Left ventricle myocardium inferior (tissue), 1 donor: ENCODE results near the gene ADAM15. TPM values are rescaled to one million over a fixed set of nuclear protein-coding genes. Genes with fewer than 3 reads are reported as not detected.

ENCODE experiments used
- DNase-seq: peaks from one replicate; pipeline ENCODE4 v3.0.0-alpha.2; 2020
- H3K27ac ChIP-seq: fragments of 200-600 bp; replicated peaks from 2 replicates; pipeline ENCODE4 v1.8.0; 2021
- H3K27me3 ChIP-seq: fragments of 200-600 bp; 2 replicates; pipeline ENCODE4 v1.8.0; 2021; ENCODE audit warnings: low read depth
- H3K36me3 ChIP-seq: fragments of 200-600 bp; 2 replicates; pipeline ENCODE4 v1.8.0; 2021
- H3K4me1 ChIP-seq: fragments of 200-600 bp; 2 replicates; pipeline ENCODE4 v1.8.0; 2021
- H3K4me3 ChIP-seq: fragments of 200-600 bp; 2 replicates; pipeline ENCODE4 v1.8.0; 2021; ENCODE audit warnings: mild to moderate bottlenecking, moderate library complexity
- H3K9me3 ChIP-seq: fragments of 200-600 bp; replicated peaks from 2 replicates; pipeline ENCODE4 v1.8.0; 2021
- intact Hi-C: fragments of 100-400 bp; cut with micrococcal nuclease; formaldehyde crosslinking; loops from one replicate; pipeline ENCODE4 v1.11.0; 2022
- total RNA-seq: library from RNA; stranded (reverse); fragmentation: NEBNext Ultra II Directional; extraction: Animal tissue kit (Norgen Biotek cat#: 25700); gene quantifications from one replicate; pipeline ENCODE4 v1.2.1, GENCODE V29; 2021
- TF ChIP-seq, protein P1 (sequence below): fragments of 200-600 bp; IDR thresholded peaks from 2 replicates; pipeline ENCODE4 v1.8.0; 2021; ENCODE audit warnings: antibody characterized with exemption, mild to moderate bottlenecking, borderline replicate concordance
- donor health status: DM: no; HTN: yes; CAD: no; lungs with severe emphysema.

The ADAM15 gene
- total RNA-seq, 1 donor from 2014 or later, result 82.1 TPM

DNA sequence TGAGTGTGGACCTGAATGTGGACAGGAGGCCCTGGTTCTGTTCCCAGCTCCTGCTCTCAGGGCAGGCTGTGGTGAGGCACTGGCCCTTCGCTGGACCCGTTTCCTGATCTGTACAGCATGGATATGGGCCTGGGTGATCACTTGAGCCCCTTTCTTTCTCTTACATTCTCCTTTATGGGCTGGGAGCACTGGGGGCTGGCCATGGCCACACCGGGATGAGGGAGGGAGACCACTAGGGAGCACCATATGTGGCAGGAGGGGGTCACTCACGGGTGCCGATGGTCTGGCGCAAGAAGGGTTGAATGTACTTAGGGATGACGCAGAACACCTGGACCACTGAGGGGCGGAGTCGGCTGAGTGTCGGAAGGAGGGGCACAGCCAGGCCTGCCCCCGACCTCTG, 20.2 kb upstream of the ADAM15 start:
- Histone ChIP-seq H3K27ac (no peak overlapping the region), H3K4me1 (no peaks in the 10 kb centered on the region), H3K4me3 (no peak overlapping the region), H3K9me3 (no peaks in the 10 kb centered on the region), H3K27me3 (no peaks in the 10 kb centered on the region), H3K36me3 (no peaks in the 10 kb centered on the region)
- intact Hi-C loops, result no loop called here
- TF ChIP-seq, protein P1, sequence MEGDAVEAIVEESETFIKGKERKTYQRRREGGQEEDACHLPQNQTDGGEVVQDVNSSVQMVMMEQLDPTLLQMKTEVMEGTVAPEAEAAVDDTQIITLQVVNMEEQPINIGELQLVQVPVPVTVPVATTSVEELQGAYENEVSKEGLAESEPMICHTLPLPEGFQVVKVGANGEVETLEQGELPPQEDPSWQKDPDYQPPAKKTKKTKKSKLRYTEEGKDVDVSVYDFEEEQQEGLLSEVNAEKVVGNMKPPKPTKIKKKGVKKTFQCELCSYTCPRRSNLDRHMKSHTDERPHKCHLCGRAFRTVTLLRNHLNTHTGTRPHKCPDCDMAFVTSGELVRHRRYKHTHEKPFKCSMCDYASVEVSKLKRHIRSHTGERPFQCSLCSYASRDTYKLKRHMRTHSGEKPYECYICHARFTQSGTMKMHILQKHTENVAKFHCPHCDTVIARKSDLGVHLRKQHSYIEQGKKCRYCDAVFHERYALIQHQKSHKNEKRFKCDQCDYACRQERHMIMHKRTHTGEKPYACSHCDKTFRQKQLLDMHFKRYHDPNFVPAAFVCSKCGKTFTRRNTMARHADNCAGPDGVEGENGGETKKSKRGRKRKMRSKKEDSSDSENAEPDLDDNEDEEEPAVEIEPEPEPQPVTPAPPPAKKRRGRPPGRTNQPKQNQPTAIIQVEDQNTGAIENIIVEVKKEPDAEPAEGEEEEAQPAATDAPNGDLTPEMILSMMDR, result no peak
- DNase-seq, result no peak

DNA sequence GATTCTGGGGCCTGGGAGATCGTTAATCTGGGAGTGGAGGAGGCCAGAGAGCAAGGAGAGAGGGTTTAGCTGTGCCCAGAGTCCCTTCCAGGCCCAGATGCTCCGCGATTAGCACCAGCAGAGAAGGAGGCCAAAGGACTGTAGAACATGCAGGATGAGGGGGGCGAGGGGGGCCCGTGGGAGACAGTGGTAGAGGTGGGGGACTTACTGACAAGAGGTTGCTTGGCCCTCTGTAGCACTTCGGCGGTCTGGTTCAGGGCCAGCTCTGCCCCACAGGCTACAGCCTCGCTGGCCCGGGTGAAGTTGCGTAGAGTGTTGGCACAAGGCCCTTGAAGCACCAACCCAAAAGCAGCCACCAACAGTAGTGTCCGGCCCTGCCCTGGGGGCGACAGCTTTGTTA, 18.2 kb upstream of the ADAM15 start:
- intact Hi-C loops, result no loop called here
- H3K4me3 ChIP-seq, result no peak overlapping the region
- no peaks in the 10 kb centered on the region for H3K9me3 ChIP-seq
- no peaks in the 10 kb centered on the region for H3K27me3 ChIP-seq
- TF ChIP-seq, protein P1, result no peak
- no peak overlapping the region for H3K27ac ChIP-seq
- H3K36me3 ChIP-seq, result no peaks in the 10 kb centered on the region
- H3K4me1 ChIP-seq, result peaks cover 4% of the 10 kb centered on the region
- DNase-seq, result no peak

DNA sequence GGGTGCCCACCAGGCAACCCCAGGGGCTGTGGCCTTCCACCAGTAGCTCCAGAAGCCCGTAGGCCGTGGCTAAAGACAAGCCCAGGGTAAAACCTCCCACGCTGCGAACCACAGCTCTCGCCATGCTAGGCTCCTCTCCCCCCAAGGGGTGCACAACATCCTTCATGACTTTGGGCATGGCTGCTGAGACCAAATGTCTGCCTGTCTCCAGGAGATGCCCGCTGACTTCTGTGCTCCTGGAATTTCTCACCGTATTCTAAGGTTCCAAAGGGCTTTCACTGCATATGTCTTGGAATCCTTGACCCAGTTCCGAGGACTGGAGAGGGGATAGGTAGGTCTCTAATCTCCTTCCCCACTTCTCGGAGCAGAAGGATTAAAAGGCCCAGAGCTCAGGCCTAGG, 17.6 kb upstream of the ADAM15 start, which contains the start of the genes DCST1 and DCST2:
DCST1 (plus strand) TSS at position 301 of the 400 bp plus-strand sequence. CDS start 213 bp downstream, outside the sequence.
DCST2 (minus strand) TSS at position 258 of the 400 bp plus-strand sequence; CDS start at position 178, 80 bp downstream.
- peaks cover 5% of the 10 kb centered on the region for H3K4me1 ChIP-seq
- H3K27me3 ChIP-seq, result no peaks in the 10 kb centered on the region
- TF ChIP-seq, protein P1, result no peak
- intact Hi-C loops, result no loop called here
- no peaks in the 10 kb centered on the region for H3K9me3 ChIP-seq
- DNase-seq, result no peak
- H3K4me3 ChIP-seq, result no peak within 1 kb of the TSS
- H3K27ac ChIP-seq, result no peak within 1 kb of the TSS
- H3K36me3 ChIP-seq, result no peaks in the 10 kb centered on the region

DNA sequence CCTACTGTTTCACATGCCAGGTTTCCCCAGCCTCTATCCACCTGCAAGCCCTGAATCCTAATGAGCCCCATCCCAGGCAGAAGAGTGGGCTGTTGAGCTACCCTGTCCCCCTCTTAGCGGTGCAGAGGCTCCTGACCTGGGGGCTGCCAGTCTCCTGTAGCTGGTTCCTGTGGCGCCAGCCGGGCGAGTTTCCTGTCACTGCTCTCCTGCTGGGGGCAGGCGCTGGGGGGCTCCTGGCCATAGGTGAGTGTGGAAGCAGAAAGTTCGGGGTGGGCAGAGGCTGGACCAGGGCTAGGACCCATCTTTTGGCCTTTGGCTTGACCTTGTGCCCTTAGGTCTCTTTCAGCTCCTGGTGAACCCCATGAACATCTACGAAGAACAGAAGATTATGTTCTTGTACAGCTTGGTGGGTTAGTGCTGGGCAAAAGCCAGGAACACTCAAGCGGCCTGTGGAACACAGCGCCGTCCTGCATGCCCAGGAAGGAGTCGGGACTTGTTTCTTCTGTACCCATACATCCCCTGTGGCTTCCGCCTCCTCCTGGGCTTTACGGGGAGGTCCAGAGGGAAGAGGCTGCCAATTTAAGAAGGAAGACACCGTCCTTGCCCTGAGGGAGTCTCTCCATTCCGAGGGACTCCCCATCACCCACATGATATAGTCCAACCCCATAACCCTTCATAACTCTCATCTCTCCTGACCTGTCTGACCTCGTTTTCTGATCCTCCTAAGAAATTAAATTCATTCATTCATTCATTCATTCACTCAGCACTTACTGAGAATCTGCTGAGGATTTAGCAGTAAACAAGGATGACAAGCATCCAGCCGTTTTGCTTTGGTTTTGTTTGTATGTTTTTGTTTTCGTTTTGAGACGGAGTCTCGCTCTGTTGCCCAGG, 16.6 kb upstream of the ADAM15 start:
- H3K4me1 ChIP-seq, result peaks cover 12% of the 10 kb centered on the region
- no peaks in the 10 kb centered on the region for H3K36me3 ChIP-seq
- no peak overlapping the region for H3K4me3 ChIP-seq
- H3K9me3 ChIP-seq, result no peaks in the 10 kb centered on the region
- TF ChIP-seq, protein P1, result no peak
- H3K27me3 ChIP-seq, result no peaks in the 10 kb centered on the region
- H3K27ac ChIP-seq, result no peak overlapping the region
- intact Hi-C loops, result no loop called here
- DNase-seq, result no peak

DNA sequence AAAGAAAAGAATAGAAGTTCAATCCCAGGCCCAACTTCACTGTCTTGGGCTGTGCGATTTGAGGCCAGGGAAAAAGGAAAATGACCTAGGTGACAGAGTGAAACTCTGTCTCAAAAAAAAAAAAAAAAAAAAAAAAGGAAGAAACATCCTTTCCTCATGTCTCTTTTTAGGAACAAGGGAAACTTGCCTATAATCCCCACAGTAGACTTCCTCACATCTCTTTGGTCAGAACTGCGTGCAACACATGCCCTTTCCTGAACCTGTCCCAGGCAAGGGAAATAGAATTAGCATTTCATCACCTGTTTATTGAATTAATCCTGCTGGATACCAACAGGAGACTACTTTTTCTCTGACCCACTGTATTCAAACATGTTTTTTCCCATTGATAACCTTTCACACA, 15.2 kb upstream of the ADAM15 start:
- H3K36me3 ChIP-seq, result no peaks in the 10 kb centered on the region
- no peak overlapping the region for H3K4me3 ChIP-seq

More for the DNA sequence above, 15.2 kb upstream of the ADAM15 start:
- TF ChIP-seq, protein P1, result no peak
- H3K9me3 ChIP-seq, result no peaks in the 10 kb centered on the region
- H3K4me1 ChIP-seq, result peaks cover 12% of the 10 kb centered on the region
- intact Hi-C loops, result no loop called here
- H3K27ac ChIP-seq, result no peak overlapping the region
- no peak for DNase-seq
- H3K27me3 ChIP-seq, result no peaks in the 10 kb centered on the region
